Activated CD4-positive, alpha-beta T cell treated with anti-CD3 and anti-CD28 coated beads for 4 hours (primary cell): ENCODE results near the gene FCF1.

ENCODE experiments used
- DNase-seq, 2 donors: peaks; one replicate each; pipeline ENCODE4 v3.0.0-alpha.2; 2020

FCF1 gene, protein sequence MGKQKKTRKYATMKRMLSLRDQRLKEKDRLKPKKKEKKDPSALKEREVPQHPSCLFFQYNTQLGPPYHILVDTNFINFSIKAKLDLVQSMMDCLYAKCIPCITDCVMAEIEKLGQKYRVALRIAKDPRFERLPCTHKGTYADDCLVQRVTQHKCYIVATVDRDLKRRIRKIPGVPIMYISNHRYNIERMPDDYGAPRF

DNA sequence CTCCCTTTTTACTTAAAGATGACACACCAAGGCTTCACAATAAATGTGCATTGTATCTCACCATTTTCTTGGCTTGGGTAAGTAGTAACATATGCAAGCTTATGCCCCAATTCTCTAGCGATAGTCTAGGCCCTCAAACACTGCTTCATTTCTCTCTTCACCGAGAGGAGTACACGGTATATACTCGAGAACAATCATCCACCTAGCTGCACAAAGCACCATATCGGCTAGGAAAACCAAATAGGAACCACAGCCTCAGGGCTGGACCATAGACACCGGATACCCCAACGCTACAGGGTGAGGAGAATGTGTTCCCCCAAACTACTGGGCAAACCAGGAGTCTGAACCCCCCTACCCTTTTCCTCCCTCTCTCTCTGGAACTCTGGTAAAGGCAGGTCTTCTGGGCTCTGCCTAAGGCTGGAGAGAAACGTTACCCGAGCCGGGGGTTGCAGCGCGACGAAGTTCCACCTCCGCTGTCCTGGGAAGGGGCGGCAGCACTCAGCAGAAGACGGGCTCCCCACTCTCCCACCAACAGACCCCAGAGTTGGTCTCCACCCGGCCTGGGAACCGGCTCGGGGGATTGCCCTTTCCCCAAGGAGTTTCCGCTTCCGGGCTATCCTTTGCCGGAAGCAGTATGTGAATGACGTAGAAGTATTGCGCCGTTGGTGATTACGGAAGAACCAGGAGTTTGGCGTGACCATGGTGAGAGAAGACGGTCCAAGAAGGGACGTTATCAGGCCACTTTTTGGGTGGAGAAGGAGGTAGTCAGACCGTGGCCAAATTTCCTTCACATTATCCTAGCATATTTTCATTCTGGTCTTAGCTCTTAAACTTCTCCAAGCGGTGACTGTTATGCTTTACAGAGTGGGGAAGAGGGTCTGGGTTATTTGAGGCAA, at the start of gene FCF1, which contains the start of gene AREL1:
Gene FCF1 (plus strand): TSS at position 646 of the 896 bp plus-strand sequence. CDS start 54 bp downstream, at position 700.
Gene AREL1 (minus strand): TSS at position 582 of the 896 bp plus-strand sequence. CDS start 27,465 bp downstream, outside the sequence.
- peak; percentile 75 to 76 for DNase-seq

DNA sequence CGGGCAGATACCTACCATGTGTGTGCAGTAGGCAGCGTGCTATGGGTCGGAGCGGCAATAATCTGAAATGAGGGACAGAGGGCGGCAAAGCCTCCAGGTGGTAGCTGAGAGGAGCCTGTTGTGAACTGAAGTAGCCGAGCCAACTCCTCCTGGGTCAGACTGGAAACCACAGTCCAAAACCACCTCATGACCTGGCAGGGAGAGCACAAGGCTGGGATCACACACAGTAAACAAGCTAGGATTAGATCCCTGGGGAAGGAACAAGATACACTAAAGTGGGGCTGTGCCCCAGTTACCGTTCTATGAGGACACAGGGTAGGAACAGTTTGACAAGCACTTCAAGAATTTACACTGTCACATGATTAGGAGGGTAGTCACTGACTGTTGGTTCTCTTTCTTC, 49.1 kb upstream of the FCF1 start:
- DNase-seq = no peak

DNA sequence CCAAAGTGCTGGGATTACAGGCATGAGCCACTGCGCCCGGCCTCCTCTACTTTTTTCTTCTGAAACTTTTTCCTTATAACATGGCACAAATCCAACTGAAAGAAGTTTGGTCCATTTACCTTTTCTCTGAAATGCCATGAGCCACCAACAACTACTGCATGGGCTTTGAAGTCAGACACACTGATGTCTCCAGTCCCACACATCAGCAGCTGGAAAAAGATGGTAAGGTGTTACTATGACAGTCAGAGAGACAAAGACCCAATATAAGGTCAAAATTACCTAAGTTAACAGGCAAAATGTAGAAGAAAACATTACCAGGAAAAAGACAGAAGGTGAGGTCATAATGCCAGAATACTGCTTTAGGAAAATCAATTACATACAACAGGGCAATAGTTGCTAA, 48.2 kb upstream of the FCF1 start:
- no peak for DNase-seq

DNA sequence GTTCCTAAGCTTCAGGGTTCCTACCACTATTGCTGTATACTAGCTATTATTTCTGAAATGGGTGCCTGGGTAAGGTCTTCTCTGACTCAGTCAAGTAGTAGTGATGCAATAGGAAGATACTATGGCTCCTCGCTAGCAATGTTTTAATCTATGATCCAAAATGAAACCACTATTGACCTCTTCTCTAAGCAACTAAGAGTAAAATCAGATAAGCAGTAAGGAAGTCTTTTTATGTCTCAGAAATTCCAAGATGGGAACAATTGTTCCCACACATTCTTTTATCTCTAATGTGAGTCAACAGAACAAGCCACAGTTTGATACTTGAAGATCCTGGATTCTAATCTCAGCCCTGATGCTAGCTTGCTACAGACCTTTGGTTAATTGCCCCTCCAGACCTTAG, 45.2 kb upstream of the FCF1 start:
- no peak for DNase-seq

DNA sequence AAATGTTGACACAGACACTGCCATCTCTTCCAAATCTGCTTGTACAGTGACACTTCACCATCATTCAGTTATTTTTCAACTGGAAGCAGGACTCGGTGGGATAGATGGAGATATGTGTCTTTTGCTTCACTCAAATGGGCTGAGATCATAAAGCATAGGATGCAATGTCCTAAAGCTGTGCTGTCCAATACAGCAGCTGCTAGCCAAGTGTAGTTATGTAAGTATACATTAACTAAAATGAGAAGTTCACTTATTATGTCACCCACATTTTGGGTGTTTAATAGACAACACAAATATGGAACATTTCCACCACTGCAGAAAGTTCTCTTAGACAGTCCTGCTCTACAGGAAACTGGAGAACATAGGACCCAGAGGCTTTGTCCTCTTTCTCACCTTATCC, 43.7 kb upstream of the FCF1 start:
- no peak for DNase-seq

DNA sequence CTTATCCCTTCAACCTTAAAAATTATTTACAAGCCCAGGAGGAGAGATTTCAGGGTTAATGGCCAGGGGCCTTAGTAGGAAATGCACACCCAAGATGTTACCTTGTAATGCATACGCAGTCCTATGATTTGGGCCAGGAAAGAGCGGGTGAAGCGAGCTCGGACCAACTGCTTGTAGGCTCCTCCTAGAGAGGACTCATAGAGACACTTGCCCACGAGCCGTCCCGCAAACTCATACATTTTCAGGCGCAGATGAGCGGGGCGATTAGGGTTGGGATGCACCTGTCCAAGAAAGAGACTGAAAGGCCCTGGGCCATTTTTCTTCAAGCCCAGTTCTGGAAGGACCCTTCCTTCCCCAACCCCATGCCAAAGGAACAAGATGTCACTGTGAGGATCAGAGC, 43.1 kb upstream of the FCF1 start:
- no peak for DNase-seq

DNA sequence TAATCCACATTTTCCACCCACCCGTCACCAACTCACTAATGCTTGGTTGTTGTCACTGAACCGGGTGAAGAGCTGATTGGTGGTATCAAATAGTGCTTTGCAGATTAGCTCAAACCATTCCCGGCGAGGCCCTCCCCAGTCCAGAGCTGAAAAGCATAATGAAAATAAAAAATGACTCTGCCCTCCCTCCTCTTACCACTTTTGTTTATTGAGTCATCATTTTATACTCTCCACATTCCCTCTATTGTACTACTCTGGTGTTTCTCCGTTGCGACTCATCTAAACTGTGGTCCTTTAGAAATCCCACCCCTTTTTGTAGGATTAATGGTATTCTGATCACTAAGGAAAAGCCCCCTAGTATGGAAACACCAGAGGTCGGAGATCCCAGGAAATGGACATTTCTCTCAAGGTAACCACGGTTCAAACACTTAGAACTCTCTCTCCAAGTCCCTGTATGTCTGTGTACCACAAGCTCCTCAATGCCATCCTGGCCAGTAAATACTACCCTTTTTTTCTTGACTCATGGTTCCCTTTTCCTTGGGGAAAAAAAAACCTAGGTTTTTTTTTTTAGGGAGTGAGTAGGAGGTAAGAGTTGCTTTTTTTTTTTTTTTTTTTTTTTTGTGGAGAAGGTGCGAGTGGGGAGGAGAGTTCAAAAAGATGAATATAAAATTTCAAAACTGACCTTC, 42.1 kb upstream of the FCF1 start:
- no peak for DNase-seq

DNA sequence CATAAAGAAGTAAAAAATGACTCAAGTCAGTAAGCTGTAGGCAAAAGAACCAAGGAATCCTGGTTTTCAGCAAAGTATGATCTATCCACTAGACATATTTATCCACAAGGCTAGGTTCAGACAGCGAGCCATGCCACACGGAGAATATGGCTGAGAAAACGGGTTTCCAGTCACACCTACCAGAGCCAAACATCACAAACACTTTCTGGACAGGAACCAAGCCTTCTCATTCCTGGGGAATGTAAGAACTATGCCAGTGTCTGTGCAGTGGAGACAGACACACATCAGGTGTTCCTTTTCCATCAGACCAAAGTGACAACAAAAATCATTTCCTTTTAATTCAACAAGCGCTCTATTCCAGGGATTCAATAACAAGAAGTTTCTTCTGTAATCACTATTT, 41.2 kb upstream of the FCF1 start:
- DNase-seq = no peak

DNA sequence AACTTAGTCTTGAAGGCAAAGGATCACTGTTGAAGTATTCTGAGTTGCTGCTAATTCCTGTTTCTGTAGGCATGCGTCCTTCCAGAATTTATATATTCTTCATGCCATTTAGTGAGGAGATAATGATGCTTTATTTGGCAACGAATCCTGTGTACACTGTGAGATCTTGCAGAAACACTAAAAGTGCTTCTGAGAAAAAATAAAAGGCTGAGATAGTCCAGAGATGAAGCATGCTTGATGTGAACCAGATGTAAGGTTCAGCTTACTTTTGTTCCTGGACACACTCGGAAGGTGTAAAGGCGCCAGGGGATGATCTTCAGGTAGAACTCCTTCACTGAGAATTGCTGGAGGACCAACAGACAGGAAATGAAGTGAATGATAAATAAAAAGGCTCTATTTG, 39.2 kb upstream of the FCF1 start:
- no peak for DNase-seq

DNA sequence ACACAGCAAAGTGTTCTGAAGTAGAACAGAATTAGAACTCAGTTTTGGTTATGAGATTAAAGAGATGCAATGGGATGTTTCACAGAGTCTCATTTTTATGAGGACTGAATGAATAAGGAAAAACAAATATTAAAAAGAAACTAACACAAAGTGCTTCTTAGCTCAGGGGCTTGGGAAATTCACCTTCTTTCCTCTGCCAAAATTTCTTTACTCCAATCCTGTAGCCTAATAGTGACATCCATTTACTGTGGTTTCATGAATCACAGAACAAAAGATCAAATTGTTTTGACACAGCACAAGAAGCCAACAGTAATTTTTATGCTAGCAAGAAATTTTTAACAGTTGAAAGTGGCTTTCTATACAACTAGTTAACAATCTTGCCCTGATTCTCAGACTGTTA, 37.7 kb upstream of the FCF1 start:
- no peak for DNase-seq

DNA sequence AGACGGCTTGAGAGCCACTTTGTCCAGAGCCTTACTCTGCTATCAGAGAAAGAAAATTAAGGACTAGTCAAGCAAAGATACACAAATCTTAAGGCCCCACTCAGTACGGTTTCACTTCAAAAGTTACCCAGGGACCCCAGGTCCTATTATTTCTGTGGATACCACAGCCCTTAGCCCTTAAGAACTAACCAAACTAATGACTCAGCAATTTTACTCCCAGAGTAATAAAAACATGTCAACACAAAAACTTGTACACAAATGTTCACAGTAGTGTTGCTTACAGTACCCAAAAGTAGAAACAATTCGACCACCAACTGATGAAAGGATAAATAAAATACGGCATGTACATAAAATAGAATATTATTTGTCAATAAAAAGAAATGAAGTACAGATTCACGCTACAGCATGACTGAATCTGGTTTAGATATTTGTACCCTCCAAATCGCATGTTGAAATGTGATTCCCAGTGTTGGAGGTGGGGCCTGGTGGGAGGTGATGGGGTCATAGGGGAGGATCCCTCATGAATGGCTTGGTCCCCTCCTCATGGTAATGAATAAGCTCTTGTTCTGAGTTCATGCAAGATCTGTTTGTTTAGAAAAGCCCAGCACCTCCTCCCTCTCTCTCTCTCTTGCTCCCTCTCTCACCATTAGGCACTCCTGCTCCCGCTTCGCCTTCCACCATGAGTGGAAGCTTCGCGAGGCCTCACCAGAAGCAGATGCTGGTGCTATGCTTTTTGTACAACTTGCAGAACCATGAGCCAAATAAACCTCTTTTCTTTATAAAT, 30.6 kb upstream of the FCF1 start:
- no peak for DNase-seq

DNA sequence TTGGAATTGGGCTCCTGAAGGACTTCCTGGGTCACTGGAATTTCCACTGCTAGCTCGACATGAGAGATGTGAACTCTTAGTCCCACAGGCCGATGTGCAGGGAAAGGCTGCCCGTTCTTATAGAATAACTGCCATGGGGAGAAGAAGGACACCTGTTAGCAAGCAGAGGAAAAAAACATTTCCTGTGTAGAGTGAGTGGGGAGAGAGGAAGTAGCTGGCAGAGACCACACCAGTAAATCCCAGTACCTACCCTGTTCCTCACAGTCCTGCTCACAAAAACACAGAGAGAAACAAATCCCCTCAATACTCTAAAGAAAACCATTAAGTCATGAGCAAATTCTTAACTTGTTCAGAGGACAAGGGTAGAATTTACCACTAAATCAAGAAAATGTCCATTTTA, 29.5 kb upstream of the FCF1 start:
- DNase-seq = no peak

DNA sequence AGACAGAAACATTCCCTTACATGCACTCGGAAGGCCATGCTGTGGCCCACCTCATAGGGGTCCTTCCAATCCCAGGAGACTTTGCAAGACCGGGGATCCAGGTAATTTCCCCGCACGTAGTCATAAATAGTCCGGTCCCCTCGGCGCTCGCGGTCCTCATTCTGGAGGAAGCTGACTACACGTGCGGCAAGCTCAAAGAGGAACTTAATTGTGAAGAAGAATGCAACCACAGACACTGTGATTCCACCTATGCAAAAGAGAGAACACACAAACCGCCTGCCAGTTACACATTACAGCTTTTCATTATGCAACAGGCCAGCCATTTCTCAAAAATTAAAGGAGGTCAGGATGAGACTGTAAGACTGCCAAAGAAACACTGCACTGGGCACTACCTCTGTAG, 28.5 kb upstream of the FCF1 start:
- no peak for DNase-seq

DNA sequence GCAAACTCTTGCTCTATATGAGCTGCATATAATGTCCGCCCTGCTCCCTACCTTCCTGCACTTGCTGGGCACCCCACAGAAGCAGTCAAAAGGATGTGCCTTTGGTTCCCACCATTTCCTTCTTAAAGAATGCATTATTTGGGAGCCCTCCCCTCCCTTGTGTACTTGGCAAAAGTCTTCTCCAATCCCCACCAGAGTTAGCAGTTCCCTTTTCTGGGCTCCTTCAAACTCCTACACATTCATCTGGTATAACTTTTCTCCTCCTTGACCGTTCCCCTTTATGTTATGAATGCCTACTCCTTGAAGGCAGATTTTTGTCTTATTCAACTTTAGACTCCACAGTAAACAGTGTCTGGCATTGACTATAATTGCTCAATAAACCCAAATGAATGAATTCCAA, 27.9 kb upstream of the FCF1 start:
- no peak for DNase-seq

DNA sequence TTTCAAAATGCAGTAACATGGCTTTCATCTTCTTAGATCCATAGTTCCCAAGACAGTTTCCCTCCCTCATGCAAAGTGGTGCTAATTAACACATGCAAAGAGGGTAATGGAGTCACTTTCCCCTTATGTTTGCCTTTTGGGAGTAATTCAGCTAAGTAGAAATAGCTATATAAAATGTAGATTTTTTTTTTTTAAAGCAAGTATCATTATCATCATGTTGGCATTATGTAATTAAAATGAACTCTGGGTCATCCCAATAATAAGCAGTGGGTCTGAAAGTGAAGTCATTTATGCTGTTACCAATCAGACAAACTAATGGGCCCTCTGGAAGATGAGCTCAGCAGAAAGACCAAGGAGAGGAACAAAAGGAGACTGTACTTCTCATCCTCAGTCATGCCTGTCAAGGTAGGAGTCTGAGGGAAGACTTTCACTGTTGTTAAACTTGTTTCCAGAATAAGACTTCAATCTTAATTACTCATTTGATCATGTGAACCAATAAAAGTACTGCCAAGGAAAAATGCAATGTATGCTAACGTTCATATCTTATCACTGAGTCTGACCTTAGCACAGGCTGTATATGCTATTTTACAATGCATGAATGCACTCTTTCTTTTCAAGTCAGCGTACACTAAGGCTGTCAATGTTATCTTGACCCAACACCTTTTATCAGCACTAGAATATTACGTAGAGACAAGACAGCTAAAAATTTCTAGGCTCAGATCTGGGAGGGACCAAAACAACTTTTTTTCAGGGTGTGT, 26.8 kb upstream of the FCF1 start:
- DNase-seq = no peak

DNA sequence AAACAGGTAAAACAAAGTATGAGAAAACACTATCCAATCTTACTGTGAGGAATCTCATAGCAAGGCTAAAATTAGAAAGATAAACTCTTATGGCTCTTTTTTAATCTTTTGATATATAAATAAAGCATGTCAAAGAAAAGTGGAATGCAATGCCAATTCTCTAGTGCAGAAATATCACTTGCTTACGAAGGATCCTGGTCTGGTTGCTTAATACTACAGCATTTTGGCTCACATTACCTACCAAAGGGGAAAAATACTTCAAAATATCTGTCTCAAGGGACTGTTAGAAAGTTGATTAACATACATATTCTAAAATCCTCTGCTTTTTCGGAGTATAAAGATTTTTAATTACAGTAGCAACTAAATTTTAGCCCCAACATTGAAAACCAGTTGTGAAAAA, 21.5 kb upstream of the FCF1 start:
- DNase-seq = no peak

DNA sequence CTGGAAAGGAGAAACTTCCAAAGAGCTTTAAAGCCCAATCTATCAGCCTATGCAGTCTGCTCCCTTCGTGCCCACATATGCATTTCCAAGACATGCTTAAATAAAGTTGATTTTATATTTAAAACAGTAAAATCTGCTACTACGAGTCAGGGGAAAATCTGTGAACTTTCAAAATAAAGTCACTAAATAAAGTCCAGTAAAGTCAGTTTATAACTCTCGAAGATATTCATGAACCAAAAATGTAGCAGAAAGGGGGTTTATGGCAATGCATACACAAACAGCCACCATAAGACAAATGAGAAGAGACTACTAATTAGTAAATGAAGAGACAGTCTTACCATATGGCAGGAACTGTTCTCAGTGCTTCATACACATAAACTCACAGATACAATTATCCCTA, 19.8 kb upstream of the FCF1 start:
- DNase-seq = no peak

DNA sequence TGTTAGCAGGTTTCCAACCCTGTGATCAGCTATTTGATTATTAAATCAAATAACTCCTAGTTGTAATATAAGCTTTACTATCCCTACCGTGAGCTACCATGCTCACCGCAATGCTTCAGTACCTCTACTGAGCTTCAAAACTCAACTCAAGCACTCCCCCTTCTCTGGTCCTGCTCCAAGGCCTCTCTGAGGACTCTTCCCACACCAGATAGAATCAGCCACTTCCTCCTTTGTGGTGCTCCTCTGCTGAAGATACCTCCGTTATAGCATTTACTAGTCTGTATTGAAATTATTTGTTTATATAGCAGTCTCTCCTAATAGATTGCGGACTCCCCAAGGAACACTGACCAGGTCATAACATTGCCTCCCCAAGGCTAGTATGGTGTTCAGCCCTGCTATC, 17.5 kb upstream of the FCF1 start:
- DNase-seq = no peak

DNA sequence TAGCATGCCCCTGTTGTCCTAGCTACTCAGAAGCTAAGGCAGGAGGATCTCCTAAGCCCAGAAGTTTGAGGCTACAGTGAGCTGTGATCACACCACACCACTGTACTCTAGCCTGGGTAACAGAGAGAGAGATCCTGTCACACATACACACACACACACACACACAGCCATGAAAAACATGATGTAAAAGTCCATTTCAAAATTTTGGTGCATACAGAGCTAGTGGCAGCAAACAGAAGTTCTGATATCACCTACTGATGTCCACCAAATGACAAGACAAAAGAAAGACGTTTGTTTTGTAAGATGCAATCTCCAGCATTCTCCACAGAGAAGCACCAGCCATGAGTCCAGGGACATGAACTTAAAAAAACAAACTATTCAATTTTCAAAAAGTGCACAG, 15.9 kb upstream of the FCF1 start:
- DNase-seq = no peak

DNA sequence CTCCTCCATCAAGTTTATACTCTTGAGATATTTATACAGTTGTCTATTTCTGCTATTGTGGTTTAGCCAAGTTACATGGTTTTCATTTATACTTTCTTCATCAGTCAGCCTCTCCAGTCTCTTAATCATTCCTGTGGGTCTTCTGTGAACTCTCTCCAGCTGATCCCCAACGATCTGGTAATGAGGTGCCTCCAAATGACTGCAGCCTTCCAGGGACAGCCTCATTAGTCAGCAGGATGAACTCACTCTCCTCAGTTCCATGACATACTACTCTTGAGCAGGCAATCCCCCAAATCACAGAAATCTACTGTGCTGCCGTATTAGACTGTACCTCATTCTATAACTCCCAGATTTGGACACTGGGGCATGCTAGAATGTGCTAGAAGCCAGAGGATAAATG, 15.4 kb upstream of the FCF1 start:
- DNase-seq = no peak

DNA sequence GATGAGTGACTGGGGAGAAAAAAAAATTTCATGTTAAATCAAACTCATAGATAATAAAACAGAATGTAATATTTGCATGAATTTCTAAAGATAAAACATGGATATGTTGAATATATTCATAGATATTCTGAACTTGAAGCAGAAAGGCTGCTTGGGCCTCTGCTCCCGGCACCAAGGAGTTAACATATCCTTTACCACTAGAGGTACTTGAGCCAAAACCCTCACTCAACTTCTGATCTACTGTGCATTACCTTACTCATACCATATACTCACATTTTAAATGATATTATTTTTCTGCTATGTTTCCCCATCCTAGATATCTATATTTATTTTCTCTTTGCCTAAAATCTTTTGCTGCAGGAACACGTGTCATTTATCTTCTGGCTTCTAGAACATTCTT, 15.0 kb upstream of the FCF1 start:
- DNase-seq = no peak

DNA sequence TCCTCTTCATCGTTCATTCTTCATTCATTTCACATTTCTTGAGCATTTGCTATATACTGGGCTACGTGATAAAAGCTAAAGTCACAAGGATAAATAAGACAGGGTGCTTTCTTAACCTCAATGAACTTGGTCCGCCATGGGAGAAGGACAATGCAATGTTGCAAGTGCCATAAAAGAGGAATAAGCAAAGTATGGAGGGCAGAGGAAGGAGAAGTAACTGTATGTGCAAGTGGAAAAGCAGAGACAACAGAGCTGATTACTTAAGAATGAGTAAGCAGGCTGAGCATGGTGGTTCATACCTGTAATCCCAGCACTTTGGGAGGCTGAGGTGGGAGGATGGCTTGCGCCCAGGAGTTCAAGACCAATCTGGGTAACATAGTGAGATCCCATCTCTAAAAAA, 14.5 kb upstream of the FCF1 start:
- DNase-seq = no peak
